Esophagus muscularis mucosa (tissue), 3 donors: ENCODE measurements around the gene LTBR.

Source experiments
- POLR2A ChIP-seq: fragments of 450-650 bp; IDR thresholded peaks from one replicate; pipeline ENCODE4 v1.6.1; 2017; ENCODE audit warnings: antibody characterized with exemption, moderate library complexity, mild to moderate bottlenecking, low read depth
- POLR2AphosphoS5 ChIP-seq, 2 donors: sonication (generic); formaldehyde crosslinking; IDR thresholded peaks; one replicate each; pipeline ENCODE4 v1.6.1; 2017; ENCODE audit warnings: antibody characterized with exemption in 2 of 2
- TF ChIP-seq, protein P1 (sequence below), 3 experiments: fragments of 200-600 bp in 2 of 3; fragments of 450-650 bp in 1 of 3; sonication (generic) in 2 of 3; IDR thresholded peaks; one replicate each; pipeline ENCODE4 v1.5.1; 2017 to 2019; ENCODE audit warnings: antibody characterized with exemption in 3 of 3, mild to moderate bottlenecking in 2 of 3, moderate library complexity in 1 of 3

DNA sequence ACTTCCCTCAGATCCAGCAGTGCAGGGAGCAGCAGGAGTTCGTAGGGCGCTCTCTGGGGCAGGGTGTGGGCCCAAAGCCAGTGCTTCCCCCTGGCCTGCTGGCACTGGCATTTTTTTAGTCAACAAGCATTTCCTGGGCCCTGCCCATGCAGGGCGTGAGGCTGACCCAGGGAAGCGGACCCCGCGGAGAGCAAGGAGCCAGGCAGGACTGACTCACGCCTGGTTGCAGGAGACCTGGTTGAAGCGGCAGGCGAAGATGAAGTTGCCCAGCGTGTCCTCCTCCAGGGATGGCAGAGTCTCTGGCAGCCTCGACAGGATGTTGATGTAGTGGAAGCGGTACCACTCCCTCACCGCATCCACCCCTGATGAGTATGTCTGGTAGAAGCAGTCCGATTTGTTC, 22.1 kb upstream of the LTBR start:
- TF ChIP-seq POLR2A = no peak
- TF ChIP-seq, protein P1, sequence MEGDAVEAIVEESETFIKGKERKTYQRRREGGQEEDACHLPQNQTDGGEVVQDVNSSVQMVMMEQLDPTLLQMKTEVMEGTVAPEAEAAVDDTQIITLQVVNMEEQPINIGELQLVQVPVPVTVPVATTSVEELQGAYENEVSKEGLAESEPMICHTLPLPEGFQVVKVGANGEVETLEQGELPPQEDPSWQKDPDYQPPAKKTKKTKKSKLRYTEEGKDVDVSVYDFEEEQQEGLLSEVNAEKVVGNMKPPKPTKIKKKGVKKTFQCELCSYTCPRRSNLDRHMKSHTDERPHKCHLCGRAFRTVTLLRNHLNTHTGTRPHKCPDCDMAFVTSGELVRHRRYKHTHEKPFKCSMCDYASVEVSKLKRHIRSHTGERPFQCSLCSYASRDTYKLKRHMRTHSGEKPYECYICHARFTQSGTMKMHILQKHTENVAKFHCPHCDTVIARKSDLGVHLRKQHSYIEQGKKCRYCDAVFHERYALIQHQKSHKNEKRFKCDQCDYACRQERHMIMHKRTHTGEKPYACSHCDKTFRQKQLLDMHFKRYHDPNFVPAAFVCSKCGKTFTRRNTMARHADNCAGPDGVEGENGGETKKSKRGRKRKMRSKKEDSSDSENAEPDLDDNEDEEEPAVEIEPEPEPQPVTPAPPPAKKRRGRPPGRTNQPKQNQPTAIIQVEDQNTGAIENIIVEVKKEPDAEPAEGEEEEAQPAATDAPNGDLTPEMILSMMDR (IDR thresholded peaks at IDR 0.05) = no peak
- TF ChIP-seq POLR2AphosphoS5 (IDR thresholded peaks at IDR 0.05) = peak in 1 of 2 donors; percentile 29
